Measurements from ENCODE around the gene LNX1.
"Not testable (repeated sequence)": the region's sequence is repeated elsewhere in the genome, so short reads cannot be mapped to it uniquely, and the experiment has no call there.

Gene LNX1

DNA sequence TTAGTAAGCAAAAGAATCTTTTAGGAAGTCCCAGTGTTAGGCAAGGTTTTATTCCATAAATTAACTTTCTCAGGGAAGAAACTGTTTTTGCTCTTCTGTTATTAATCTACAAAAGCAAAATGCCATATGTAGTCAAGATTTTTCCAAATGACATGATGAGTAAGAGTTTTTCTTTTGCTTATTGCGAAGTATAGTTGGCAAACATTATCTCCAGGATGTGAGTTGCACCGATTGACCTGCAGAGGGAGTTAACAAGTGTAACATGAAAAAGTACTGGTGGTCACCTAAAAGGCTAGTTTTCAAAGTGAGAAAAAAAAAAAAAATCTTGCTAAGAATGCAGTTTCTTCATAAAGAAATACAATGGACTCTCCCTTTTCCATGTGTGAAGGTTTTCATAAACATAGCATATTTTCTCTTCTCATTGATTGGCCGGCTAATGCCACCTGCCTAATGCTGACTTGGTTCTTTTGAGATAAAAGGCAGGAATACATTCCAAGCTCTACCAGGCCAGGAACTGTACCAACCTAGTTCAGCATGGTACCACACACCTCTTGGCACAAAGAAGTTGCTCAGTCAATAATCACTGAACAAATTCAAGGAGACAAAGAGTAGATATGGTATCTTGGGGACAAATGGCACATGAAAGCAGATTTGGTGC is 100.2 kb downstream of the LNX1 start:
- DNase-seq = no peak

- DNase-seq = no peak
These were observed 100.9 kb downstream of the LNX1 start for GRCh38 chr4:53490161-53490956.

- DNase-seq = no peak
These were observed 101.9 kb downstream of the LNX1 start for GRCh38 chr4:53489279-53489889.

DNA sequence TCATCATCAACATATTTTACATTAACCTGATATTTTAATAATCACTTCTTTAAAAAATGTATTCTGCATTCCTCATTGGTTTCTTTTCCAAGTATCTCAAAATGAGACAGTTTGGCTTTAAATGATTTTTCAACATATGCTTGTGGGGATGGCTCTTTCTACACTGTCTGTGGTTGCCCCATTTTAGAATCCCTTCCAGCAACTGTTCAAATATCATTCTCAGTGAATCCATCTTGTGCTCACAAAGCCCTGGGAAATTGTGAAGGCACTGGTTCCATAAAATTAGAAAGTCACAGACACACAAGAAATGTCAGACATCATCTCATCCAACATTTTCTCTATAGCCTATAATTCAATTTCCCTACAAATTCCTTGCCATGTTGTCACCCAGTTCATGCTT is 103.5 kb downstream of the LNX1 start:
- no peak for DNase-seq

GRCh38 chr4:53485658-53486040 is 105.6 kb downstream of the LNX1 start:
- no peak for DNase-seq

- DNase-seq = no peak
These were observed 106.2 kb downstream of the LNX1 start for GRCh38 chr4:53484911-53485657.

GRCh38 chr4:53483250-53483649 is 108.0 kb downstream of the LNX1 start:
- DNase-seq = no peak

DNA sequence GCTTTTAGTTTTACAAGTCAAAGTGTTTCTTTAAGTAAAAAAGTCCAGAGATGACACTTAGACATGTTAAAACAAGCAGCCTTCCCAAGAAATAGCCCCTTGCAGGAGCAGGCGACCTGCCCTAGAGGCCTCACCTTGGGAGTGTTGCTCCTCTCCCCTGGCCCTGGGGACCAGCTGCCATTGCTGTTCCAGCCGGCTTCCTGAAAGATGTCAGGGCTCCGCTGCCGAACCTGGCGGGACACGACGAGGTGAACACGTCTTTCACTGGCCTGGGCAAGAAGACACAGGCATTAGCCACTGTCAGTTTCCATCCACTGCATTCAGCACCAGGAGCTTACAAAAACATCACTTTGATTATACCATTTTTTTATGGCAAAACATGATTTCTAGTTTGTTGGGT is 109.7 kb downstream of the LNX1 start:
- no peak for DNase-seq

- DNase-seq = no peak
These were observed 110.4 kb downstream of the LNX1 start for GRCh38 chr4:53480909-53481308.

DNA sequence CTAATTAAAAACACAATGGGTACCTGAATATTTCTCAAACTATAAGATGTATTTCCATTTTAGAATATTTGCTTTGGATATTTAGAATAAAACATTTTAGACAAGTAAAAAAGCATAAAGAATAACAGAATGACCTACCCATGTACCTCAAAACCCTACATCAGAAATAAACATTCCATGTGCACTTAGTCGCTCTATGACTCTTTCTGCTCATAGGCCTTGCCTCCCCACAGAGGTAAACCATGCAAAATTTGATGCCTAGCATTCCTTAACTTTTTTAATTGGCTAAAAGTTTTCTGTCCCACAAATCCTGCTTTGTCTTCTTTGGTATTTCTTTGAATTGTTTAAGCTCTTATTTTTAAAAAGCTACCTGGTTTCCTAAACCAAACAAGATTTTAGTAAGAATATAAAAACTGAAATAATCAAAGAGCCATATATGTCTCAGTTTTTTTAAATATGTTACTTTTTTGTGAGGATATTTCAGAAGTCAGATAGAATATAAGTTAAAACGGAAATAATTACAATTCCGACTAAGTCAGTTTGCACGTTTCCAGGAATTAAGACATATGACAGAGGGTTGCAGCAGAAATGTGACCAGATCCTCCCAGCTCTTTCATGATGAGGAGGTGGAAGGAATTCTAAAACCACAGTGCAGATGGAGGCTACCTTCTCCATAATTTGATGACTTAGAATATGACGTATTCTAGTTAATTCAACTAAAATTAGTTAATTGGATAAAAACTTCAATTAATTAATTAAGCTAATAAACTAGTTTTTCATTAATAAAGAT is 111.4 kb downstream of the LNX1 start:
- no peak for DNase-seq

DNA sequence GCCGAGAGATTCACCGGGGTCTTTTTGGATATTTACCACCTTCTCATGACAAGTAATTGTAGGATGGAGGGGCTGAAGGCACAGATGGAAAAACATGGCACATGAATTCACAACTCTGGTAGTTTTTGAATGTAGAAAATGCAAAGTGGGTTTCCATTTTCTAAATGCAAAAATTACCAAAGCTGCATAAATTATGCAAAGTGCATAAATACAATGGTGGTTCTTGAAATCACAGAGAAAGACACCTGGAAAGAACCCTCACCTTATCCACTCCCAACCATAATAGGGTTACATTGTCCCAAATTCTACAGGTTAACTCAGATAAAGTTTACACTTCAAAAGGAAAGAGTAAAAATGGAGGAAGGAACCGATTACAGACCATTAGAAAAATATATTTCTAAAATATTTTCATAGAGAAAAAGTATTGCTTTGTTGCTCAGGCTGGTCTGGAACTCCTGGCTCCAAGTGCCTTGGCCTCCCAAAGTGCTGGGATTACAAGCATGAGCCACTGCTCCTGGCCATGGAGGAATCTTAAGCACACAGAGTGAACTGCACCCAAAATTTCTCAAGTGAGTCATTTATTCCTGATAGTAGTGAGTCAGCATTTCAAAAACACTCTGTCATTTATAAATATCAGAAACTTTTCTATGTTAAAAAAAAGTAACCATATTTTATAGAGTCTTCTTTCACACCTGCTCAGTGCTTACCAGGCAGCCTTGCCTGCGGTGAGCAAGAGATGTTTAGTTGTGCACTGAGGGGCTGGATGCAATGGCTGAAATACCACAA is 112.4 kb downstream of the LNX1 start:
- no peak for DNase-seq

DNA sequence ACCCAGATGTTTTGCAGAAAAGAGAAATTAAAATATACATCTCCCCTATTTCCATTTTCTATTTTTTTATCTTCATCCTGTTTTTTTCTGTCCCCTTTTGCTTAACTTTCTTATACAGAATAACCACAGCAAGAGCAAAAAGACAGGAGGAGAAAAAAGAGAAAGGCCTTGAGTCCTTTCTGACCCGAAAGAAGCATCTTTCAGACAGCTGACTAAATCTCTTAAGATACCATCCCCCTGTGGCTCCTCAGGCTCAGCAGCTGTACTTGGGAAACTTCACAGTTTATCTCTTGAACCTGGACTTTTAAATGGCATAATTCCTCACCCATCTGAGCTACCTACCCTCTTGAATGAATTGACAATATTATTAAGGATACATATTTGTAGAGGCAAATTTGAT is 113.7 kb downstream of the LNX1 start:
- DNase-seq = no peak

- DNase-seq = no peak
These were observed 114.2 kb downstream of the LNX1 start for GRCh38 chr4:53477038-53477565.

GRCh38 chr4:53476232-53477037 is 114.9 kb downstream of the LNX1 start:
- DNase-seq = no peak

GRCh38 chr4:53466576-53466975 is 124.7 kb downstream of the LNX1 start:
- DNase-seq = not testable (repeated sequence)

GRCh38 chr4:53465891-53466290 is 125.4 kb downstream of the LNX1 start:
- no peak for DNase-seq

- DNase-seq = no peak
These were observed 126.0 kb downstream of the LNX1 start for GRCh38 chr4:53465281-53465680.

GRCh38 chr4:53463340-53463739 is 127.9 kb downstream of the LNX1 start:
- DNase-seq = no peak

DNA sequence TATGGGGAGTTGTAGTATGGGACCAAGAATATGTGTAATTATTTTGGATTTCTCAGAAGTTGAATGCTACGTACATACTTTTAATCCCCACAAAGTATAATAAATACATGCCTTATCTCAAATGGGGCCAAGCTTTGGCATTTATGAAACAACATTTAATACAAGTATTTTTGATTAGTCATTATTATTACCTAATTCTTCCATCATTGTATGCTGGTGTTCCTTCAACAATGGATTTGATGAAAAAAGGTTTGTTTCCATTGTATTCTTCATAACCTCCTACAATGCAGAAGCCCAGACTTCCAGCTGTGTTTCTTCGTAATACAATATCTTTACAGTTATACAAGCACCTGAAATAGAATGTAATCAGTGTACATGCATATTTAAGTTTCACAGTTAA is 130.0 kb downstream of the LNX1 start:
- DNase-seq = no peak

DNA sequence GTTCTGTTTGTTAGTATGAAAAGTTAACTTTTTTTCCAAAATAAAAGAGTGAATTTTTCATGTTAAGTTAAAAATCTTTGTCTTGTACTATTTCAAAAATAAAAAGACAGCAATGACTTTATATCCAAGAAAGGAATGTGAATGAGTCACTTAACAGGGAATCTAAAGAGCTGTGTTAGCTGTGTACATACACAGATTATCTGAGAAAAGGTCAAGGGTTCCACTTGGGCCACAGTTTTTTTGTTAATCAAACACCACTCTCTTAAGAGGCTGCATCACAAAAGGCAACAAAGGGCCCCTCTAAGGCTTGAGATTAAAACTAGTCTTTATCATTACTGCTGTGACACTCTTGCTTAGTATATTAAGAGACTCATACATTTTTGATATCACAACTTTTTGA is 131.7 kb downstream of the LNX1 start:
- no peak for DNase-seq

GRCh38 chr4:53456178-53456577 is 135.1 kb downstream of the LNX1 start:
- no peak for DNase-seq

Data from NCI-H1417 treated with DMSO at 0.1 percent for 48 hours (cell line).